Dedifferentiated amniotic fluid mesenchymal stem cell (primary cell): ENCODE data around the gene GALC.

Source experiments
- DNase-seq: peaks from one replicate; pipeline ENCODE4 v3.0.0-alpha.2; 2016; ENCODE audit errors: extremely low spot score

GALC gene

GRCh38 chr14:87888136-87888999 is 104.6 kb downstream of the GALC start:
- no peak for DNase-seq

- no peak for DNase-seq
These were observed 109.2 kb downstream of the GALC start for GRCh38 chr14:87883750-87884149.
